ENCODE data around the gene COL24A1.

Gene COL24A1

DNA sequence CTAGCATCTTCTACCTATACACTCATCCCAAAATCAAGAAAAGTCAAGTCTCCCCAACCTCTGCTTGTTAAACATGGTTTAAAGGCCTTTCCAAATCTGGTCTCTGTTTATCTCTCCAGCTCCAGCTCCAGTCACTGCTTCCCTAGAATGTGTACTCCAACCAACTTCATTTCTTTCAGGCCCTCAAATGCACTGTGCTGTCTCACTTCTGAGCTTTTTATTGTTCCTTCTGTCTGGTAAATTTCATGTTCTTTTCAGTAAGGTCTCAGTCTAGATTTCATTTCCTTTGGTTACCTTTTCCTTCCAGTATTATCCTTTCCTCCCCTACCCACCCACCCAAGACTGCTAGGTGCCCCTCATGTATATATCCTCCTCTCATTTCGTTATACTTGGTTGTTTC, 3.7 kb downstream of the COL24A1 start:
- DNase-seq (ENCODE audit: extremely low read depth, insufficient read length), result no peak
- TF ChIP-seq, protein P1, sequence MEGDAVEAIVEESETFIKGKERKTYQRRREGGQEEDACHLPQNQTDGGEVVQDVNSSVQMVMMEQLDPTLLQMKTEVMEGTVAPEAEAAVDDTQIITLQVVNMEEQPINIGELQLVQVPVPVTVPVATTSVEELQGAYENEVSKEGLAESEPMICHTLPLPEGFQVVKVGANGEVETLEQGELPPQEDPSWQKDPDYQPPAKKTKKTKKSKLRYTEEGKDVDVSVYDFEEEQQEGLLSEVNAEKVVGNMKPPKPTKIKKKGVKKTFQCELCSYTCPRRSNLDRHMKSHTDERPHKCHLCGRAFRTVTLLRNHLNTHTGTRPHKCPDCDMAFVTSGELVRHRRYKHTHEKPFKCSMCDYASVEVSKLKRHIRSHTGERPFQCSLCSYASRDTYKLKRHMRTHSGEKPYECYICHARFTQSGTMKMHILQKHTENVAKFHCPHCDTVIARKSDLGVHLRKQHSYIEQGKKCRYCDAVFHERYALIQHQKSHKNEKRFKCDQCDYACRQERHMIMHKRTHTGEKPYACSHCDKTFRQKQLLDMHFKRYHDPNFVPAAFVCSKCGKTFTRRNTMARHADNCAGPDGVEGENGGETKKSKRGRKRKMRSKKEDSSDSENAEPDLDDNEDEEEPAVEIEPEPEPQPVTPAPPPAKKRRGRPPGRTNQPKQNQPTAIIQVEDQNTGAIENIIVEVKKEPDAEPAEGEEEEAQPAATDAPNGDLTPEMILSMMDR (IDR thresholded peaks at IDR 0.05; ENCODE audit: insufficient read depth, low read length, poor library complexity, severe bottlenecking), result no peak
- H3K4me3 ChIP-seq (replicated peaks; ENCODE audit: low read depth, low read length), result no peak overlapping the region
- peaks cover 2% of the 10 kb centered on the region for H3K27me3 ChIP-seq (replicated peaks; ENCODE audit: control insufficient read depth, insufficient read depth, low read length)
- H3K36me3 ChIP-seq (ENCODE audit: control insufficient read depth, insufficient read depth, low read length), result no peaks in the 10 kb centered on the region

DNA sequence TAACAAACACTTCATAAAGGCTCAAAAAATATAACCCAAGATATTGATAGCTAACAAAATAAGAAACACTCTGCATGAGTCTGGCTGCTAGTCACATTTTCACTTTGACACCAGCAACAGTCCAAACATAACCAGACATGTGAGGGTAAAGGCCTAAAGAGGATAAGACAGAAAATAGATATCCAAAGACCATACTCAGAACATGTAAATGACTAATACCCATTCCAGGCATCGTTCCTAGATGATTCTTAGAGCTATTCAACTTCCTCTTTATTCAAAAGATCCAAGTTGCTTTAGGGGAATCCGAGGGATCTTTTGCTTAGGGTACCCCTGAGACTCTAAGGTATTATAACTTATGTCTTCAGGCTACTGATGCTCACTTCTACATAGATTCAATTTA, 5.1 kb downstream of the COL24A1 start:
- no peak for DNase-seq (ENCODE audit: extremely low read depth, insufficient read length)
- H3K27me3 ChIP-seq (replicated peaks; ENCODE audit: control insufficient read depth, insufficient read depth, low read length), result peaks cover 2% of the 10 kb centered on the region
- H3K4me3 ChIP-seq (replicated peaks; ENCODE audit: low read depth, low read length), result no peak overlapping the region
- TF ChIP-seq, protein P1 (IDR thresholded peaks at IDR 0.05; ENCODE audit: insufficient read depth, low read length, poor library complexity, severe bottlenecking), result no peak
- H3K36me3 ChIP-seq (ENCODE audit: control insufficient read depth, insufficient read depth, low read length), result no peaks in the 10 kb centered on the region

DNA sequence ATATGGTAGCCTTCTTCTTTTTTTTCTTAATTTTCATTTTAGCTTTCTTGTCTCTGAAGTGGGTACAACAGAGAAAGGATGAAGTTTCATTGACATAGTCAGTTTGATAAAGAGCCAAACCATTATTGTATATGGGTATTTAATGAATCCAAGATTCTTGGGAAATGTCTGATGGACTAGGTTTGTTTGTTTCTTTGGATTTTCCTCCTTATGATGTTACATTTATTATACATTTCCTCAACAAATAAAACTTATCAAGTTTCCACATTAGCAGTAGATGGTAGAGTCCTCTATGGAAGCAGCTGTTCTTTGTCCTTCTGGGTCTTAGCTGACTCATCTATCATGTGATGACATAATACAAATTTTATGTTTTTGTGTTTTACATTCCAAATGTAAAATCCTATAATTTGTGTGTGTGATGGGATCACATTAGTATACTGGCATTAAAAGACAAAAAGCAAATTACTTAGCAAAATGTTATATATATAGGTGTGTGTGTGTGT, 6.0 kb downstream of the COL24A1 start:
- Histone ChIP-seq H3K36me3 (ENCODE audit: control insufficient read depth, insufficient read depth, low read length) (no peaks in the 10 kb centered on the region), H3K4me3 (replicated peaks; ENCODE audit: low read depth, low read length) (no peak overlapping the region), H3K27me3 (replicated peaks; ENCODE audit: control insufficient read depth, insufficient read depth, low read length) (no peaks in the 10 kb centered on the region; the same call in 1 of the 2 replicates)
- TF ChIP-seq, protein P1 (IDR thresholded peaks at IDR 0.05; ENCODE audit: insufficient read depth, low read length, poor library complexity, severe bottlenecking), result no peak
- DNase-seq (ENCODE audit: extremely low read depth, insufficient read length), result no peak

DNA sequence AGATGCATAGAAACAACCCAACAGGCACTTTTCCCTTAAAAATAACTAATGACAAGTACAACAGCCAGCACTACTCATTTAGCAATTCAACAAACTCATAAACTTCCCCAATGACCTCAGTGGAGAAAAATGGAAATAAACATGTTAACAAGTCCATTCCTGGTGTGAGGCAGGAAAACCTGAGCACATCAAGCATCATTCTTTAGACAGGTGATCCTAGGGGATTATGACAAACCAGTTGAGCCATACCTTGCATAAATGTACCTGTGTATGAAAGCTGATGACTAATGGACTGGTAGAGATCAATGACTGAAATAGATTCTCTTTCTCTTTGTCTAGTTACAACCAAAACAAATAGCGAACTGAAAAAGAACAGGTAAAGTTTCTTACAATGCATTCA, 7.0 kb downstream of the COL24A1 start:
- DNase-seq (ENCODE audit: extremely low read depth, insufficient read length), result no peak
- no peaks in the 10 kb centered on the region for H3K27me3 ChIP-seq (replicated peaks; ENCODE audit: control insufficient read depth, insufficient read depth, low read length)
- TF ChIP-seq, protein P1 (IDR thresholded peaks at IDR 0.05; ENCODE audit: insufficient read depth, low read length, poor library complexity, severe bottlenecking), result no peak
- H3K36me3 ChIP-seq (ENCODE audit: control insufficient read depth, insufficient read depth, low read length), result no peaks in the 10 kb centered on the region
- H3K4me3 ChIP-seq (replicated peaks; ENCODE audit: low read depth, low read length), result no peak overlapping the region

DNA sequence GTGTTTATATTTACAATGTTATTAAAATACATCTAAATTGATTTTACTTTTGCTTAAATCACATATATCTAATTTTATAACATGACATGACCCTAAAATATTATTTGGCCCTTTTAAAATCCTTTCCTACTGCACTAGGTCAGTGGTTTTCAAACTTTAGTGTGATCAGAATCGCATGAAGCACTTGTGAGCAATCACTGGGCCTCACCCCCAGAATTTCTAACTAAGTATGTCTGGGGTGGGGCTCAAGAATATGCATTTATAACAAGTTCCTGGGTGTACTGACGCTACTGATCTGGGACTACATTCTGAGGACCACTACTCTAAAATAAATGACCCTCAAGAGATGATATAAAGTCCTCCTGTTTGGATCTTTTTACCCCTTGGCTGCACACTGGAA, 8.8 kb downstream of the COL24A1 start:
- Histone ChIP-seq H3K36me3 (ENCODE audit: control insufficient read depth, insufficient read depth, low read length) (no peaks in the 10 kb centered on the region), H3K27me3 (replicated peaks; ENCODE audit: control insufficient read depth, insufficient read depth, low read length) (no peaks in the 10 kb centered on the region), H3K4me3 (replicated peaks; ENCODE audit: low read depth, low read length) (no peak overlapping the region)
- DNase-seq (ENCODE audit: extremely low read depth, insufficient read length), result no peak
- TF ChIP-seq, protein P1 (IDR thresholded peaks at IDR 0.05; ENCODE audit: insufficient read depth, low read length, poor library complexity, severe bottlenecking), result no peak

DNA sequence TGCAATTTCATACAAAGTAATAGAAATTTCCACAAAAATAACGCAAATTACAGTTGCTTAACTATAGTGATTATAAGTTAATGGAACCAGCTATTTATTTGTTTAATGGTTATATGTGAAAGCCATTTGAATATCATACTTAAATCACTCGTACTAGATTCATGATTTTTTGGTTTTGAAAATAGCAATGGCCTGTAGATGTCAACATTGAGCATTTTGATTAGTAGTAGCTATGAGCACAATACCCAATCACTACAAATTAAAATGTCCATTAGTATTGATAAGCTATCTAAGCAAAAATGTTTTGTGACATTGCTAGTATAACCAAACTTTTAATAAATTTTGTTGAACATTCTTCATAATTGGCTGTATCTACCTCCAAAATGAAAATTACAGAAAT, 10.0 kb downstream of the COL24A1 start:
- Histone ChIP-seq H3K27me3 (replicated peaks; ENCODE audit: control insufficient read depth, insufficient read depth, low read length) (no peaks in the 10 kb centered on the region), H3K4me3 (replicated peaks; ENCODE audit: low read depth, low read length) (no peak overlapping the region), H3K36me3 (ENCODE audit: control insufficient read depth, insufficient read depth, low read length) (no peaks in the 10 kb centered on the region)
- DNase-seq (ENCODE audit: extremely low read depth, insufficient read length), result no peak
- TF ChIP-seq, protein P1 (IDR thresholded peaks at IDR 0.05; ENCODE audit: insufficient read depth, low read length, poor library complexity, severe bottlenecking), result no peak
